ENCODE data around the gene ENDOU.

GRCh38 chr12:47704719-47705118 is 20.6 kb downstream of the ENDOU start:
- TF ChIP-seq EZH2phosphoT487 (IDR thresholded peaks at IDR 0.05; ENCODE audit: borderline replicate concordance, low read depth, low read length) (no peak), CTCF (conservative IDR thresholded peaks at IDR 0.05; ENCODE audit: low read length) (no peak)
